GM21528 (cell line): ENCODE data around the gene VGLL4.

ENCODE experiments used
- ATAC-seq: cut with Tn5 transposase; IDR thresholded peaks from one replicate; pipeline ENCODE4 v1.9.1; 2021; ENCODE audit warnings: mild to moderate bottlenecking, moderate library complexity; ENCODE audit not compliant: unreplicated experiment, low FRiP score

VGLL4 gene

GRCh38 chr3:11631820-11632219 lies 11.9 kb downstream of the VGLL4 start:
- no peak for ATAC-seq

GRCh38 chr3:11629716-11630115 lies 14.0 kb downstream of the VGLL4 start:
- no peak for ATAC-seq

GRCh38 chr3:11627612-11628011 lies 16.1 kb downstream of the VGLL4 start:
- no peak for ATAC-seq

- no peak for ATAC-seq
Observed at GRCh38 chr3:11626084-11626463, 17.6 kb downstream of the VGLL4 start.

- no peak for ATAC-seq
Observed at GRCh38 chr3:11625376-11626083, 18.2 kb downstream of the VGLL4 start.

- no peak for ATAC-seq
Observed at GRCh38 chr3:11624704-11625375, 18.9 kb downstream of the VGLL4 start.

GRCh38 chr3:11624161-11624560 lies 19.6 kb downstream of the VGLL4 start:
- no peak for ATAC-seq

- no peak for ATAC-seq
Observed at GRCh38 chr3:11622586-11623550, 20.8 kb downstream of the VGLL4 start.

- no peak for ATAC-seq
Observed at GRCh38 chr3:11621077-11621476, 22.6 kb downstream of the VGLL4 start.

GRCh38 chr3:11619946-11620652 lies 23.6 kb downstream of the VGLL4 start:
- no peak for ATAC-seq

- no peak for ATAC-seq
Observed at GRCh38 chr3:11619461-11619860, 24.3 kb downstream of the VGLL4 start.

GRCh38 chr3:11618904-11619303 lies 24.8 kb downstream of the VGLL4 start:
- no peak for ATAC-seq

GRCh38 chr3:11616551-11616950 lies 27.2 kb downstream of the VGLL4 start:
- no peak for ATAC-seq

- ATAC-seq = no peak
Observed at GRCh38 chr3:11613851-11614487, 29.7 kb downstream of the VGLL4 start.

- no peak for ATAC-seq
Observed at GRCh38 chr3:11613319-11613718, 30.4 kb downstream of the VGLL4 start.

- no peak for ATAC-seq
Observed at GRCh38 chr3:11612515-11613188, 31.1 kb downstream of the VGLL4 start.

- no peak for ATAC-seq
Observed at GRCh38 chr3:11611341-11611799, 32.3 kb downstream of the VGLL4 start.

GRCh38 chr3:11610700-11611275 lies 32.9 kb downstream of the VGLL4 start:
- ATAC-seq = no peak

GRCh38 chr3:11610044-11610671 lies 33.6 kb downstream of the VGLL4 start:
- no peak for ATAC-seq
